Effector memory CD4-positive, alpha-beta T cell (primary cell): ENCODE measurements around the gene STK32C.
"Not testable (repeated sequence)": the region's sequence is repeated elsewhere in the genome, so short reads cannot be mapped to it uniquely, and the experiment has no call there.

Source experiments
- DNase-seq, 3 donors: peaks; one replicate each; pipeline ENCODE4 v3.0.0-alpha.2; 2020
- H3K27ac ChIP-seq: 2 replicates; pipeline ENCODE4 v1.7.0; 2013; ENCODE audit warnings: mild to moderate bottlenecking, low read length, moderate library complexity; ENCODE audit not compliant: insufficient read depth, poor library complexity, severe bottlenecking
- H3K27me3 ChIP-seq: replicated peaks from 2 replicates; pipeline ENCODE4 v1.7.0; 2013; ENCODE audit warnings: mild to moderate bottlenecking, low read length; ENCODE audit not compliant: insufficient read depth, control insufficient read depth, poor library complexity, severe bottlenecking
- H3K36me3 ChIP-seq: 2 replicates; pipeline ENCODE4 v1.7.0; 2013; ENCODE audit warnings: mild to moderate bottlenecking, low read length, moderate library complexity; ENCODE audit not compliant: control insufficient read depth, insufficient read depth
- H3K4me1 ChIP-seq: 2 replicates; pipeline ENCODE4 v1.7.0; 2013; ENCODE audit warnings: low read length, mild to moderate bottlenecking; ENCODE audit not compliant: control insufficient read depth, insufficient read depth, poor library complexity, severe bottlenecking
- H3K4me3 ChIP-seq: 2 replicates; pipeline ENCODE4 v1.7.0; 2013; ENCODE audit warnings: low read length, low read depth, mild to moderate bottlenecking; ENCODE audit not compliant: insufficient read depth, poor library complexity, severe bottlenecking
- H3K9me3 ChIP-seq: 2 replicates; pipeline ENCODE4 v1.7.0; 2013; ENCODE audit warnings: mild to moderate bottlenecking, low read length, moderate library complexity; ENCODE audit not compliant: control insufficient read depth

The STK32C gene

GRCh38 chr10:132321726-132322125, 14.0 kb upstream of the STK32C start:
- Histone ChIP-seq H3K36me3 (no peaks in the 10 kb centered on the region), H3K27ac (no peak overlapping the region), H3K27me3 (no peaks in the 10 kb centered on the region), H3K4me1 (no peaks in the 10 kb centered on the region), H3K9me3 (no peaks in the 10 kb centered on the region), H3K4me3 (no peak overlapping the region)
- DNase-seq = no peak

DNA sequence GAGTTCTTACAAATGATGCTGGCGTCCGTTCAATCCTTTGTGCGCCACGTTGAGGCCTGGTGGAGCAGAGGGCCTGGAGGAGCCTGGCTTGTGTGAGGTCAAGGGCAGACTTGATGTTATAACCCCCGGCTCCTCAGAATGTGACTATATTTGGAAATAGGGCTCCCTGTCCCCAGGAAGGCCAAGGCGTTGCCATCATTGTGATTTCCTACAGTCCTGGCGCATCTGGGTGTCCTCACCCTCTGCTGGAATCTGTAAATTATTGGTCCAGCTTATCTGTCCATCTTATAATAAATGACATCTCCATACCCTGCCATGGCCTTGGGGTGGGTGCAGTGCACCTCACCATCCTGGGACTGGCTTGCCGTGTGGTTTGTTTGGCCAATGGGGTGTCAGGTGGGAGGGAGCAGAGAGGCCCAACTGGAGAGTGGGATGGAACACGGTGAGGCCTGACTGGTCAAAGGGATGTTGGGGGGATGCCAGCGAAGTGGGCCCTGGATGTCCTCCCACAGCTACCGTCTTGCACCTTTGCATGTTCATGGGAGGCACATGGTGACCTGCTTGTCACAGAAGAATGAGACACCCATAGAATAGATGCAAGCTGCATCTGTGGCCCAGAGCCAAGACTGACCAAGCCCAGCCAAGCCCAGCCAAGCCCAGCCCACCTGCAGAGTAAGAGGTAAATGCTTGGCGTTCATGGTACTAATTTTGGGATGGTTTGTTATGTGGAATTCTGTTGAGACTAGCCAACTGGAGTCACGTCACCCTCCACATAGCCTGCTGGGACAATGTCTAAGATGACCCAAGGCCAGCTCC, 13.1 kb upstream of the STK32C start:
- no peak for DNase-seq
- no peak overlapping the region for H3K27ac ChIP-seq
- H3K4me1 ChIP-seq = no peaks in the 10 kb centered on the region
- no peaks in the 10 kb centered on the region for H3K27me3 ChIP-seq
- no peaks in the 10 kb centered on the region for H3K36me3 ChIP-seq
- no peaks in the 10 kb centered on the region for H3K9me3 ChIP-seq
- H3K4me3 ChIP-seq = no peak overlapping the region

GRCh38 chr10:132319853-132320653, 12.3 kb upstream of the STK32C start:
- Histone ChIP-seq H3K4me1 (no peaks in the 10 kb centered on the region), H3K27ac (no peak overlapping the region), H3K9me3 (no peaks in the 10 kb centered on the region), H3K4me3 (no peak overlapping the region), H3K27me3 (no peaks in the 10 kb centered on the region), H3K36me3 (no peaks in the 10 kb centered on the region)
- DNase-seq = no peak

DNA sequence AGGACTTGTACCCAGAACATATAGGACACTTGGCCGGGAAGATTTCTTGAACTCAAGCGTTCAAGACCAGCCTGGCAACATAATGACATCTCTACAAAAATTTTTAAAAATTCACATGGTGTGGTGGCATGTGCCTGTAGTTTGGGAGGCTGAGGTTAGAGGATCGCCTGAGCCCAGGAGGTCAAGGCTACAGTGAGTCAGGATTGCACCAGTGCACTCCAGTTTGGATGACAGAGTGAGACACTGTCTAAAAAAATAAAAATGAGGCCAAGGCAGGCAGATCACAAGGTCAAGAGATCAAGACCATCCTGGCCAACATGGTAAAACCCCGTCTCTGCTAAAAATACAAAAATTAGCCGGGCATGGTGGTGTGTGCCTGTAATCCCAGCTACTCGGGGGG, 9.7 kb upstream of the STK32C start:
- not testable (repeated sequence) for H3K4me1 ChIP-seq, H3K4me3 ChIP-seq

GRCh38 chr10:132316133-132316532, 8.4 kb upstream of the STK32C start:
- no peak overlapping the region for H3K4me3 ChIP-seq
- no peaks in the 10 kb centered on the region for H3K9me3 ChIP-seq
- DNase-seq = no peak
- H3K4me1 ChIP-seq = no peaks in the 10 kb centered on the region
- H3K27me3 ChIP-seq = no peaks in the 10 kb centered on the region
- no peak overlapping the region for H3K27ac ChIP-seq
- no peaks in the 10 kb centered on the region for H3K36me3 ChIP-seq

More for the DNA sequence above, 9.7 kb upstream of the STK32C start:
- not testable (repeated sequence) for H3K36me3 ChIP-seq, DNase-seq, H3K27me3 ChIP-seq, H3K27ac ChIP-seq, H3K9me3 ChIP-seq

DNA sequence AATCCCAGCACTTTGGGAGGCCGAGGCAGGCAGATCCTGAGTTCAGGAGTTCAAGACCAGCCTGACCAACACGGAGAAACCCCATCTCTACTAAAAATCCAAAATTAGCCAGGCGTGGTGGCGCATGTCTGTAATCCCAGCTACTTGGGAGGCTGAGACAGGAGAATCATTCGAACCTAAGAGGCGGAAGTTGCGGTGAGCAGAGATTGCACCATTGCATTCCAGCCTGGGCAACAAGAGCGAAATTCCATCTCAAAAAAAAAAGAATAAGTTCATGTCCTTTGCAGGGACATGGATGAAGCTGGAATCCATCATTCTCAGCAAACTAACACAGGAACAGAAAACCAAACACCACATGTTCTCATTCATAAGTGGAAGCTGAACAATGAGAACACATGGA, 7.1 kb upstream of the STK32C start:
- DNase-seq, H3K27ac ChIP-seq, H3K36me3 ChIP-seq, H3K9me3 ChIP-seq, H3K27me3 ChIP-seq, H3K4me1 ChIP-seq, H3K4me3 ChIP-seq: not testable (repeated sequence)

- H3K27ac ChIP-seq = no peak overlapping the region
- no peak for DNase-seq
- no peaks in the 10 kb centered on the region for H3K27me3 ChIP-seq
- H3K36me3 ChIP-seq = no peaks in the 10 kb centered on the region
- no peak overlapping the region for H3K4me3 ChIP-seq
- no peaks in the 10 kb centered on the region for H3K4me1 ChIP-seq
- H3K9me3 ChIP-seq = no peaks in the 10 kb centered on the region
Observed at GRCh38 chr10:132314336-132314735, 6.6 kb upstream of the STK32C start.

GRCh38 chr10:132313865-132314264, 6.1 kb upstream of the STK32C start:
- H3K36me3 ChIP-seq = no peaks in the 10 kb centered on the region
- no peak overlapping the region for H3K4me3 ChIP-seq
- DNase-seq = no peak
- no peaks in the 10 kb centered on the region for H3K27me3 ChIP-seq
- H3K27ac ChIP-seq = no peak overlapping the region
- no peaks in the 10 kb centered on the region for H3K9me3 ChIP-seq
- H3K4me1 ChIP-seq = peaks cover 1% of the 10 kb centered on the region

GRCh38 chr10:132313305-132313704, 5.6 kb upstream of the STK32C start:
- H3K36me3 ChIP-seq = no peaks in the 10 kb centered on the region
- no peak overlapping the region for H3K27ac ChIP-seq
- peaks cover 6% of the 10 kb centered on the region for H3K4me1 ChIP-seq
- no peak overlapping the region for H3K4me3 ChIP-seq
- H3K27me3 ChIP-seq = no peaks in the 10 kb centered on the region
- DNase-seq = no peak
- H3K9me3 ChIP-seq = no peaks in the 10 kb centered on the region

DNA sequence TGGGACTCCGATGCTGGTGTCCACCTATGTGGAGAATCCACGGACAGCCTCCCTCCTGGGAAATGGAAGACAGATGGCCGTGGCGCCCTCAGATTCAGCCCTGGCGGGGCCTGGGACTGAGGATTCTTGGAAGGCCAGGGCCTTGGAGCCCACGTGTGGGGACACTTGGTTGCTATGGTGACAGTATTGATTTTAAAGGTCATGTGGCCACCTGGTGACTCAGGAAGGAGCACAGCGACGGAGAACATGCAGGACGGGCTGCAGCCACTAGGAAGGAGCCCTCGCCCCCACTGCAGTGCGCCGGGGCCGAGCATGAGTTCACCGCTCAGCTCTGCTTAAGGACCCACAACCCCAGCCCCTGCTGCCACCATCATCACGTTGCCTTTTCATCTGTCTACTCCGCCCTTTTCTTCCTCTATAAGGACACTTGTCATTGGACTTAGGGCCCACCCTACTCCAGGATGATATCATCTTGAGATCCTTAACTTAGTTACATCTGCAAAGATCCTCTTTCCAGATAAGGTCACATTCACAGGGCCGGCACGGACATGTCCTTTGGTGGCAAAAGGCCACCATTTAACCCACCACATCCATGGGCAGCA, 3.7 kb upstream of the STK32C start:
- peaks cover 11% of the 10 kb centered on the region for H3K4me1 ChIP-seq
- DNase-seq = no peak
- no peaks in the 10 kb centered on the region for H3K36me3 ChIP-seq
- H3K4me3 ChIP-seq = no peak overlapping the region
- no peak overlapping the region for H3K27ac ChIP-seq
- no peaks in the 10 kb centered on the region for H3K9me3 ChIP-seq
- H3K27me3 ChIP-seq = no peaks in the 10 kb centered on the region
